ENCODE measurements around the gene GLYATL1B.
"Not testable (repeated sequence)": the region's sequence is repeated elsewhere in the genome, so short reads cannot be mapped to it uniquely, and the experiment has no call there.

The GLYATL1B gene

GRCh38 chr11:59086007-59086406, at the start of gene GLYATL1B:
TSS of gene GLYATL1B (plus strand) at chr11:59086307. CDS start at chr11:59086307, 0 bp downstream.
- not testable (repeated sequence) for DNase-seq

- not testable (repeated sequence) for DNase-seq
Observed at GRCh38 chr11:59036542-59036941, 49.6 kb upstream of the GLYATL1B start.

- not testable (repeated sequence) for DNase-seq
Observed at GRCh38 chr11:59037434-59037833, 48.7 kb upstream of the GLYATL1B start.

GRCh38 chr11:59040607-59041006, 45.5 kb upstream of the GLYATL1B start:
- DNase-seq, result no peak

GRCh38 chr11:59051383-59051782, 34.7 kb upstream of the GLYATL1B start:
- DNase-seq, result not testable (repeated sequence)

- DNase-seq, result not testable (repeated sequence)
Observed at GRCh38 chr11:59052355-59052754, 33.8 kb upstream of the GLYATL1B start.

- DNase-seq, result peak; percentile 71
Observed at GRCh38 chr11:59053387-59053786, 32.7 kb upstream of the GLYATL1B start.

GRCh38 chr11:59058120-59059033, 27.7 kb upstream of the GLYATL1B start:
- DNase-seq, result peak; percentile 77

- DNase-seq, result not testable (repeated sequence)
Observed at GRCh38 chr11:59060096-59060495, 26.0 kb upstream of the GLYATL1B start.

GRCh38 chr11:59062602-59063529, 23.2 kb upstream of the GLYATL1B start:
- DNase-seq, result no peak

GRCh38 chr11:59063996-59064727, 21.9 kb upstream of the GLYATL1B start:
- not testable (repeated sequence) for DNase-seq

- no peak for DNase-seq
Observed at GRCh38 chr11:59069087-59069486, 17.0 kb upstream of the GLYATL1B start.

- DNase-seq, result no peak
Observed at GRCh38 chr11:59076876-59077571, 9.1 kb upstream of the GLYATL1B start.

GRCh38 chr11:59078435-59078834, 7.7 kb upstream of the GLYATL1B start:
- DNase-seq, result no peak

- no peak for DNase-seq
Observed at GRCh38 chr11:59079086-59079485, 7.0 kb upstream of the GLYATL1B start.

GRCh38 chr11:59080421-59080820, 5.7 kb upstream of the GLYATL1B start:
- not testable (repeated sequence) for DNase-seq

- not testable (repeated sequence) for DNase-seq
Observed at GRCh38 chr11:59081430-59082020, 4.6 kb upstream of the GLYATL1B start.

GRCh38 chr11:59088162-59088561, 2.1 kb downstream of the GLYATL1B start:
- DNase-seq, result no peak

- DNase-seq, result not testable (repeated sequence)
Observed at GRCh38 chr11:59093576-59093975, 7.5 kb downstream of the GLYATL1B start.

GRCh38 chr11:59095225-59095624, 9.1 kb downstream of the GLYATL1B start:
- not testable (repeated sequence) for DNase-seq

- DNase-seq, result not testable (repeated sequence)
Observed at GRCh38 chr11:59095972-59096575, 10.0 kb downstream of the GLYATL1B start.

All from CD4-positive, alpha-beta T cell treated with Interleukin-4 for 4 hours (primary cell).